ENCODE results near the gene FAM117B. TPM values are rescaled to one million over a fixed set of nuclear protein-coding genes. Genes with fewer than 3 reads are reported as not detected.

The FAM117B gene
- polyA plus RNA-seq, 3 donors: 0.80 to 3.0 (median 2.2) TPM

Other genes starting within 250 kb of the FAM117B start
- 1 to 10 TPM; 1.4 to 3.4 (median 2.2) TPM for gene ICA1L, start 236.8 kb downstream of the FAM117B start, polyA plus RNA-seq

All from adipose tissue (tissue), 3 donors.